HG03575 (cell line): ENCODE measurements around the gene POGZ.
A peak's percentile ranks its signal among the peaks of the same experiment; 100 is the strongest.
"Not testable (repeated sequence)": the region's sequence is repeated elsewhere in the genome, so short reads cannot be mapped to it uniquely, and the experiment has no call there.

ENCODE experiments used
- ATAC-seq: cut with Tn5 transposase; IDR thresholded peaks from one replicate; pipeline ENCODE4 v1.9.1; 2021; ENCODE audit not compliant: unreplicated experiment, insufficient number of reproducible peaks, low FRiP score; ENCODE audit errors: extremely low read depth

Gene POGZ

DNA sequence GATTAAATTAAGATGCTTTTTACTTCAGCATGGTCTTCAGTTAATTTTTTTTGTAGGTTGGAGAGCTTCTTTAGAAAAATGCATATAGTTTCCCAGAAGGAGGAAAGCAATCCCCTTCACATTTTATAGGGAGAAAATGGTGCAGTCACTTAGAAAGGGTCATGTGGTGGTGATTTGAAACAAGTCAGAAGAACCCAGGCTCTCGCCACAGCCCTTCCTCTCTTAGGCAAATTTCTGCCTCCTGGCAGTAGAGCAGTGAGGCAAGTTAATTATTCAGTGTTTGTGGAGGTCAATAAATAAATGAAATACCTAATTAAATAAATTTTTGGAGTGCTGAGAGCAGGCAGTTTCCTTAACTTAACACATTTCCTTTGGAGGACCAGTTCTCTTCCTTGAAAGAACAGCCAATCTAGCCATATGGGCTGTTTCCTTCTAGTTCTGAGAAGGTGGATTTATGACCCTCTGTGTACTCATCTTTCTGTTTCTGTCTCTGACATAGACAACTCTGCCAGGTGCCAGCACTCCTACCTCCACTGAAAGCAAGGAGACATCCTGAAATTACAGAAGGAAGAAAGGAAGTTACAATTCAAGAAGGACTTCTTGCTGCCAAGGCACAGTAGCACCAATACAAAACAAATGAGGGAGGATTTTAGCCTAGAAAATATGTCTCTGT, 19.0 kb upstream of the POGZ start:
- ATAC-seq, result no peak

GRCh38 chr1:151477066-151477465, 17.8 kb upstream of the POGZ start:
- no peak for ATAC-seq

DNA sequence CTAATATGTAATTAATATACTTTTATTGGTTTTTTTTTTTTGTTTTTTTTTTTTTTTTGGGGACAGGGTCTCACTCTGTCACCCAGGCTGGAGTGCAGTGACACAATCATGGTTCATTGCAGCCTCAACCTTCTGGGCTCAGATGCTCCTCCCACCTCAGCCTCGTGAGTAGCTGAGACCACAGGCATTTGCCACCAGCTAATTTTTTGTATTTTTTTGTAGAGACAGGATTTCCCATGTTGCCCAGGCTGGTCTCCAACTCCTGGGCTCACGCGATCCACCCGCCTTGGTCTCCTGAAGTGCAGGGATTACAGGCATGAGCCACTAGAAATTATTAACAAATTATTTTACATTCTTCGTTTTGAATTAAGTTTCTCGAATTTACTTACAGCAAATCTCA, 16.8 kb upstream of the POGZ start:
- ATAC-seq, result no peak

GRCh38 chr1:151475175-151475574, 15.9 kb upstream of the POGZ start:
- peak; percentile 61 for ATAC-seq

GRCh38 chr1:151474745-151475144, 15.5 kb upstream of the POGZ start:
- no peak for ATAC-seq

DNA sequence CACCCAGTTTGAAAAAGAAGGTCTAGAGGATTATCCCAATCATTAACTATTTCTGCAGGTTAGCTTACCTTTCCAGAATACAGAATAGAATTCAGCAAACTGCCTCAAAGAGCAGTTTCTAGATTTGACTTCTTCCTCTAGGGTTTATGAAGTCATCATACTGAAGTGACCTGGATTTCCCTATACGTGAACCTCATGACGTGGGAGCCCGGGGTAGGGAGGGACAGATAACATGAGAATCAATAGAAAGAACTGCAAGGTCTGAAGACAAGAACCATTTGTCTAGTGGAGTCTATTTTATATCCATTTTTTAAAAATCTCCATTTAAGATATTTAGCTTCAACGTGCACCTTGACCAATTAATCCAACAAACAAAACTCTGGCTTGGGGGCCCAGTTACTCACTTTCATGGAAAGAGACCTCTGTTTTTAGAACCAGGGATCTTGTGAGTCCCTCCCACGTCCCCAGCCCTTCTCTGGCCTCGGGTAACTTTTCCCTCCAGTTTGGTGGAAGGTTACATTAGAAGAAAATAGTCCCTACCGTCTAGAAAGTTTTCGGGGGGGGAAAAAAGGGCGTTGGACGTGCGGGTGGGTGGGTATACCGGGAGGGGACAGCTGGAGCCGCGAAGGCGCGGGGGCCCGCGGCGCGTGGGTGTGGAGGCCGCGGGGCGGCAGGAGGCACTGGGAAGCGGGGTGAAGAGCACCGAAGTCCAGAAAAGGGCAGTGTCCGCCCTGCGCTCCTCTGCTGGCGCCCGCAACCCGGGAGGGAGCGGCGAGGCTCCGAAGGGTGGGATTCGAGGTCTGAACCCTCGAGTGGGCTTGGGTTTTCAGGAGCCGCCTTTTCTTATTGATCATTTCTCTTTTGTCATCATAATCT, 13.8 kb upstream of the POGZ start:
- ATAC-seq, result no peak

- no peak for ATAC-seq
Measured at GRCh38 chr1:151465026-151465425, 5.7 kb upstream of the POGZ start.

DNA sequence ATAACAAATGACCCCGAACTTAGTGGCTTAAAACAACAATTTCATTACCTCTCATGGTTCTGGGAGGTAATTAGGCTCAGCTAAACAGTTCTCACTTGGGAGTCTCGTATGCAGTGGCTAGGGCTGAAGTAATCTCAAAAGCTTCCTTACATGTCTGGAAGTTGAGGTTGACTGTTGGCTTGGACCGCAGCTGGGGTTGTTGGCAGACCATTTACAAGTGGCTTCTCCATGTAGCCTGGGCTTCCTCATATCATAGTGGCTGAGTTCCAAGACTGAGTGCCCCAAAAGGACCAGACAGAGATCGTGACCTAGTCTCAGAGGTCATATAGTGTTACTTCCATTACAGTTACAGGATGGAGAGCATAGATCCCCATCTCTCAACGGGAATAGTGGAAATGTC, 2.4 kb upstream of the POGZ start:
- no peak for ATAC-seq

DNA sequence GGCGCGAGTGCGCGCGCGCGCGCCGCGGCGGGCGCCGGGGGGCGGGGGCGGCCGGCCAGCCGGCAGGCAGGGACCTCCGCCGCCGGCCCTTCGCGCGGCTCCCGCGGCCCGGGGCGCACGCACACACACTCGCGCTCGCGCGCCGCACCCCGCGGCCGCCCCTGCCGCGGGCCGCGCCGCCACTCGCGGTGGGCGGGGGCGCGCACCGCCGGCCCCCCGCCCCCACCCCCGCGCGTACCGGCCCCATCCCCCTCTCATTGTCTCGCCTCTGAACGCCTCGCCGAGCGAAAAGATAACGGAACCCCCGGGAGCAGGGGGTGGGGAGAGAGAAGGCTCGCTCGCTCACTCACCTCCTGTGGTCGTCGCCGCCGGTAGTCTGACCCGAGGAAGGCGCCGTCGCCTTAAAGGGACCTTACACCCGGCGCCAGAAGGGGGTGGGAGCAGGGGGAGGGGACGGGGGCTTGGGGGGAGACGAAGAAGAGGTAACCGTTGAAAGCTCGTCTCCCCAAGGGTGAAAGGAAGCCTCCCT, 428 bp downstream of the POGZ start:
- ATAC-seq, result no peak

DNA sequence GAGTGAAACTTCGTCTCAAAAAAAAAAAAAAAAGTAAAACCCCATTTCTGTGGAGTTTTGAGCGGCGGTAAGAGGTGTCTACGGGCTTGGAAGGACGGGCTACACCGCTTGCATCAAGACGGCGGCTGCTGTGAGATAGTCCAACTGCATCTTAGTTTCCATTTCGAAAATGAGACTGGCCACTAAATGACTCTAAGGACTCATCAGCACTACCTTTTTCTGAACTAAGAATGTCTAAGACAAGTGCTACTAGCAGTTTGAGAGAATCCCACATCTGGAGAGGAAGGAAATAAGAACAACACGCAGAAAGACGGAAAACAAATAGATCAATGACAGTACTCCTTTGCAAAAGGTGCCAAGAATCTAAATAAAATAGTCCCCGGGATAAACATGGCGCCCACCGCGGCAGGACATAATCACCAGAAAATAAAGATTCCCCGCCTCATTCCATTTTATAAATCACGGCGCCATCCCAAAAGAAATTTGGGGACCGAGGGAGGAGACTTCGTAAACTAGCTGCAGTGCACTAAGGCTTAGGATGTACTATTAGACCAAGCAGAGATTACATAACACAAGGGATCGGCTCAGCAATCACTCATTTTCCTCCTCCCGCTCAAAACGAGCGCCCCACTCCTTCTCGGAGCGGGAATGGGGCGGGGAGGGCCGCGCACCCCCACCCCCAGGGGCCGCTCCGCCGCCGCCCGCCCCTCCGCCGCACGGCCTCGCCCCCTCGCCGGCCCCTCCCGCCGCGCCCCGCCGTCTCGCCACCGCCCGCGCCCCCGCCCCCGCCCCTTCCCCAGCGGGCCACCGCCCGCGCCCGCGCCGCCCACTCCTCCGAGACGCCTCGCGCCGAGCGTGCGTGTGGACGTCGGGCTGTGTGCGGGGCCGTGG, 1.1 kb downstream of the POGZ start:
- ATAC-seq, result no peak

DNA sequence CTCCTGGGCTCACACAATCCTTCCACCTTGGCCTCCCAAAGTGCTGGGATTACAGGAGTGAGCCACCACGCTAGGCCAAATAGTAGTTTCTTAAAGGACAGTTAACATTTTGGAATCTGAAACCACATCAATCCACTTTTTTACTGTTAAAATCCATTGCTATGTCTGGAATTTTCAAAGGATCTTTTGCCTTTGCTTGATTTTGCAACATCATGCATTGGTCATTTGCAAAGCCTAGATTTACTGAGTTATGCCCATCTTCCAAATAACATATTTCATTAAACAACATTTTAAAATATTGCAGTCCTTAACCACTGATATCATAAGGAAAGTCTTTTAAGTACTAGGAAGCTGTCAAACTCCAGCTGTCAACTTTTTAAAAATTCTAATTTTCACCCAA, 3.3 kb downstream of the POGZ start:
- ATAC-seq, result no peak

DNA sequence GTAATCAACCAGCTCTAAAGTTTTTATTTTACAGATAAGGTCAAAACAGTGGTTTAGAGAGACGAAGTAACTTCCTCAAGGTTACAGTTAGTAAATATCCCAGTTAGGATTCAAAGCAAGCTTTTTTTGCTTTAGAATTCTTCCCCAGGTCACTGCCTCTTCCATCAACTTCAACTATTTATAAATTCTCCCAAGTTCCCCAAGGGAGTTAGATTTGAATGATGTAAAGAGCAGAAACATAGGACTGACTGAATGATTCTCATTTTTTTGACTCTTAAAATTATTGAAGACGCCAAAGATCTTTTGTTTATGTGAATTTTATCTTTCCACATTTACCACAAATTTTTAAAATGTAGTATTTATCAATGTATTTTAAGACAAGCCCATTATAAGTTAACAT, 4.1 kb downstream of the POGZ start:
- ATAC-seq, result no peak

DNA sequence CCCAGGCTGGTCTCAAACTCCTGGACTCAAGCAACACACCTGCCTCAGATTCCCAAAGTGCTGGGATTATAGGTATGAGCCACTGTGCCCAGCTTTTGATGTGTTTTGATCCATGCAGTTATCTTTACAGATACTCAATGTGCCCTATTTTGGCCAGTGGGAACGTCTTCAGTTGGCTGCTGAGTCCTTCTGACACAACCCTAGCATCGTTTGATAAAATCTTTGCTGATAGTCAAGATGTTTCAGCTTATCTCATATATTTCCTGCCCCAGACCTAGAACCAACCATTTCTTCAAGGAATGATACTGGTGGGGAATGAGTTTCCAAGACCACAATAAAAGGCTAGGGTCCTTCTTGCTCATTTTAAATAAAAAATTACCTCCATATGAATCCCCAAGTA, 11.6 kb downstream of the POGZ start:
- no peak for ATAC-seq

- no peak for ATAC-seq
Measured at GRCh38 chr1:151444783-151445177, 14.5 kb downstream of the POGZ start.

DNA sequence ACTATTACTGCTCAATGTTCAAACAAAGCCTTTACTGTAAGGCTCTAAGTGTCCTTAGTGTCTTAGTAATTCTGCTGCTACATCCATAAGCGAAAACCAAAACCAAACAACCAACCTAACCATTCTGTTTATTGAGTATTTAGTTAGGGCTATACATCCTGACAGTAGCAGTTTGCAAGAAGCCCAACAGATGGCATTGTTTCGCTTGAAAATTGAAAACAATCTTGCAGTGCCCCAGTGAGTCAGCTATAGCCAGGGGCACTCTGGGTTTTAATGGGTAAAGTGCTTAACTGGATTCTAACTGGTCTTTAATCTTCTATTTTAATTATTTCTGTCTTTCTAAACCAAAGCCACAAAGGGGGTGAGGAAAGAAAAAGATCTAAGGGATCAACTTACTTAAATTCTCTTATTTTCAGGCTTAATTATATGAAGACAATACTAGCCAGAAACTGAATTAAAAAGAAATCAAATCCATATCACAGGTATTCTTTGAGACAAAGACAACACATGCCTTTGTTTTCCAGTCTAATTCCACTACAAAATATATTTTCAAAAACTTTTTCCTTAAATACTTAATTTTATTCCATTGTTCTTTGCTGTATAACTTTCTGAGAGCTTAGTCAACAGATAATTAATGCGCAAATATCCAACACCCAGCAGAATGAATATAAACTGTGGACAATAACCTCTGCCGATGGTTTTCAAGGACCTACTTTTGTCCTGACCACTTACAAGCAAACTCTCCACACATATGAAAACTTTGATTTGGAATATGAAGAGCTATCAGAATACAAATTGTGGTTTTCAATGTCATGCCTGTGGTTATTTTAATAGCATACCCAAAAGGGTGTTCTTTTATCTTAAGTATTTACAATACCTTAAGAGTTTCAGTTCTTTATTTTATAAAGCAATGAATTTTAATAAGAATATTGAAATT, 15.2 kb downstream of the POGZ start:
- no peak for ATAC-seq

- ATAC-seq, result not testable (repeated sequence)
Measured at GRCh38 chr1:151437396-151437795, 21.9 kb downstream of the POGZ start.

GRCh38 chr1:151436985-151437384, 22.3 kb downstream of the POGZ start:
- no peak for ATAC-seq

DNA sequence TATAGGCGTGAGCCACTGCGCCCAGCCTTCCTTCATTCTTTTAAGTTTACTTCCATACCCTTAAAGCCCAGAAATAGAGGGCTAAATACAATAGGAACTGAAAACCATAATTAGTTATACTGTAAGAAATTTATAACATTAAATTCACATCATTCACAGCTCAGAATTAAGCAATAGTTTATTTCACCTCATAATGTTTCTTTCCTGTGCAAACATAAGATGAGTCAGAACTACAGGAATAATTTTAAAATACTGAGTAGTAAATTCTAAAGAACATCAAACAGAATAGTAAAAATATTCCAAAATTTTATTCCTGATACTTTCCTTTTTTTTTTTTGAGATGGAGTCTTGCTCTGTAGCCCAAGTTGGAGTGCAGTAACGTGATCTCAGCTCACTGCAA, 24.1 kb downstream of the POGZ start:
- no peak for ATAC-seq
